MG63 (cell line): Measurements from ENCODE around the gene TPPP2. TPM values are rescaled to one million over a fixed set of nuclear protein-coding genes. Genes with fewer than 3 reads are reported as not detected.

Experiments
- DNase-seq: peaks from one replicate; pipeline ENCODE4 v3.0.0-alpha.2; 2020
- H3K27me3 ChIP-seq: fragments of 250-450 bp; sonication (Bioruptor Pico); 2 replicates; pipeline ENCODE4 v1.5.1; 2020; ENCODE audit warnings: mild to moderate bottlenecking, moderate library complexity
- H3K36me3 ChIP-seq: fragments of 250-450 bp; sonication (Bioruptor Pico); 2 replicates; pipeline ENCODE4 v1.5.1; 2020; ENCODE audit warnings: mild to moderate bottlenecking, moderate library complexity
- H3K4me3 ChIP-seq: fragments of 250-450 bp; sonication (Bioruptor Pico); 2 replicates; pipeline ENCODE4 v1.5.1; 2020; ENCODE audit warnings: mild to moderate bottlenecking, moderate library complexity
- H3K9me3 ChIP-seq: fragments of 250-450 bp; sonication (Bioruptor Pico); 2 replicates; pipeline ENCODE4 v1.5.1; 2020; ENCODE audit warnings: mild to moderate bottlenecking, moderate library complexity
- total RNA-seq: library from RNA; depleted of rRNA; stranded (reverse); fragments of >200 nt; shearing (Covaris generic); gene quantifications from 2 replicates; pipeline ENCODE4 v1.2.3, GENCODE V29; 2014; ENCODE audit warnings: low replicate concordance; rRNA removed

TPPP2 gene
- total RNA-seq, 1 experiment from 2014 or later = not detected

DNA sequence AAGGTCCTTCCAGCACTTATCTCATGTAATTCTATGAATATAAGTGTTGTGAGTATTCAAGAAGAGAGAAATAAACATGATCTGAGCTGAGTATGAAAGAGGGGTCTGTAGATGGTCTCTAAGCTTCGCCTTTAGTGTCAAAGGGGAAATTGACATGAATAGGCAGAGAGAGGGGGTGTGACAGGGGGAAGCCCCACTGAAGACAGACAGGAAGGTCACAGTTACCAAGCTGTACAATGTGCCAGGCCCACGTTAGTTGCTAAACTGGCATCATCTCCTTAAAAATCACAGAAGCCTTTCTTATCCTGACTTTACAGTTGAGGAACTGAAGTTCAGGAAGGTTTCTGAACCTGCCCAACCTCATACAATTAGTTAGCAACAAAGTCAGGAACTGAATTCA is 47.7 kb downstream of the TPPP2 start:
- no peaks in the 10 kb centered on the region; the same call in none of the 2 replicates for H3K36me3 ChIP-seq
- DNase-seq = no peak
- no peak overlapping the region for H3K4me3 ChIP-seq
- H3K27me3 ChIP-seq = no peaks in the 10 kb centered on the region
- H3K9me3 ChIP-seq = no peaks in the 10 kb centered on the region

DNA sequence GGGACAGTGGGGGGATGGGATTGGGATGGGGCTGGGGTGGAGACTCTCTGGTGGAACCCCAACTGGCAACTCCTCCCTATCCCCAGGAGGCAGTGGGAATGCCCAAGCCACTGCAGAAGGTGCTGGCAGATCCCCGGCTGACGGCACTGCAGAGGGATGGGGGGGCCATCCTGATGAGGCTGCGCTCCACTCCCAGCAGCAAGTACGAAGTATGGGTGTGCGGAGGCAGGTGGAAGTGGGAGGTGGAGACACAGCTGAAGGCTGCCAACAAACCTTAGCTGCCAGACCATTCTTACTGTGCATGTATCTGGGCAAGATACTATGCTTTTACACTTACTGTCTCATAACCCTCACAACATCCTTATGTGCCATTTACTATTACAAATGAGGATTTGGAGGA is 48.3 kb downstream of the TPPP2 start:
- no peaks in the 10 kb centered on the region; the same call in none of the 2 replicates for H3K36me3 ChIP-seq
- no peaks in the 10 kb centered on the region for H3K9me3 ChIP-seq
- H3K27me3 ChIP-seq = no peaks in the 10 kb centered on the region
- no peak overlapping the region for H3K4me3 ChIP-seq
- DNase-seq = no peak

DNA sequence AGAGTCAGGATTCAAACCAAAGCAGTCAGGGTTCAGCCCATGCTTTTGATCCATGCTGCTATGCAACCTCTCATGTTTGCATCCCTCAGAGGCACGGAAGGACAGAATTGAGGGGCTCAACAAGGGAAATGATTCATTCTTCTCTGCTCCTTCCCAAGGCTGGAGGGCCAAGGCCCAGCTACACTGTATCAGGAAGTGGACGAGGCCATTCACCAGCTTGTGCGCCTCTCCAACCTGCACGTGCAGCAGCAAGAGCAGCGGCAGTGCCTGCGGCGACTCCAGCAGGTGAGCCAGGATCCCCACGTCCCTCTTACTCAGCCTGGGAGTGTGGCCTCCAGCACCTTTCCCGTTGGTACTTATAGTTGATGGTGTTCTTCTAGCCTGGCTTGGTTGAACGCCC is 48.7 kb downstream of the TPPP2 start:
- DNase-seq = no peak
- Histone ChIP-seq H3K27me3 (no peaks in the 10 kb centered on the region), H3K4me3 (no peak overlapping the region), H3K36me3 (no peaks in the 10 kb centered on the region; the same call in none of the 2 replicates), H3K9me3 (no peaks in the 10 kb centered on the region)

DNA sequence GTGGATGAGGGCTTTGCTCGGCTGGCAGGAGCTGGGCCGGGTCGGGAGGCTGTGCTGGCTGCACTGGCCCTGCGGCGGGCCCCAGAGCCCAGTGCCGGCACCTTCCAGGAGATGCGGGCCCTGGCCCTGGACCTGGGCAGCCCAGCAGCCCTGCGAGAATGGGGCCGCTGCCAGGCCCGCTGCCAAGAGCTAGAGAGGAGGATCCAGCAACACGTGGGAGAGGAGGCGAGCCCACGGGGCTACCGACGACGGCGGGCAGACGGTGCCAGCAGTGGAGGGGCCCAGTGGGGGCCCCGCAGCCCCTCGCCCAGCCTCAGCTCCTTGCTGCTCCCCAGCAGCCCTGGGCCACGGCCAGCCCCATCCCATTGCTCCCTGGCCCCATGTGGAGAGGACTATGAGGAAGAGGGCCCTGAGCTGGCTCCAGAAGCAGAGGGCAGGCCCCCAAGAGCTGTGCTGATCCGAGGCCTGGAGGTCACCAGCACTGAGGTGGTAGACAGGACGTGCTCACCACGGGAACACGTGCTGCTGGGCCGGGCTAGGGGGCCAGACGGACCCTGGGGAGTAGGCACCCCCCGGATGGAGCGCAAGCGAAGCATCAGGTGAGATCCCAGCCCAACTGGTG is 51.6 kb downstream of the TPPP2 start:
- no peak for DNase-seq
- Histone ChIP-seq H3K9me3 (no peaks in the 10 kb centered on the region), H3K27me3 (no peaks in the 10 kb centered on the region), H3K4me3 (no peak overlapping the region), H3K36me3 (no peaks in the 10 kb centered on the region; the same call in 1 of the 2 replicates)

Other genes with a start within 250 kb of the TPPP2 start
- not detected in 2 replicates for gene RNASE6, start 248.9 kb upstream of the TPPP2 start, total RNA-seq
- gene RNASE1, start 227.4 kb upstream of the TPPP2 start, total RNA-seq = not detected in 2 replicates
- gene RNASE3, start 138.8 kb upstream of the TPPP2 start, total RNA-seq = not detected in 2 replicates
- gene RNASE2, start 74.7 kb upstream of the TPPP2 start, total RNA-seq = not detected in 2 replicates
- gene METTL17, start 40.2 kb upstream of the TPPP2 start, total RNA-seq = 46.7 and 72.0 TPM in 2 replicates
- not detected in 2 replicates for gene SLC39A2, start 30.9 kb upstream of the TPPP2 start, total RNA-seq
- gene NDRG2, start 5.2 kb upstream of the TPPP2 start, total RNA-seq = 17.5 and 51.7 TPM in 2 replicates
- not detected in 2 replicates for gene RNASE13, start 4.6 kb downstream of the TPPP2 start, total RNA-seq
- gene RNASE7, start 12.1 kb downstream of the TPPP2 start, total RNA-seq = not detected in 2 replicates
- not detected in 2 replicates for gene RNASE8, start 27.6 kb downstream of the TPPP2 start, total RNA-seq
- 9.1 and 10.0 TPM in 2 replicates for gene ARHGEF40, start 40.1 kb downstream of the TPPP2 start, total RNA-seq
- 14.4 and 33.3 TPM in 2 replicates for gene ZNF219, start 68.4 kb downstream of the TPPP2 start, total RNA-seq
- not detected in 2 replicates for gene TMEM253, start 70.8 kb downstream of the TPPP2 start, total RNA-seq
- gene OR5AU1, start 125.8 kb downstream of the TPPP2 start, total RNA-seq = not detected in 2 replicates
- 994 and 1,287 TPM in 2 replicates for gene HNRNPC, start 239.2 kb downstream of the TPPP2 start, total RNA-seq
- gene RPGRIP1, start 249.9 kb downstream of the TPPP2 start, total RNA-seq = not detected in 2 replicates